Calu3 (cell line): ENCODE data around the gene THADA. TPM values are rescaled to one million over a fixed set of nuclear protein-coding genes. Genes with fewer than 3 reads are reported as not detected.

Experiments
- BruUV-seq: library from RNA; stranded (reverse); fragments of 400-500 nt; replicated peaks from 2 replicates; lab custom pipeline; 2021; lab: Mats Ljungman, UMichigan
- CTCF ChIA-PET: fragments of 300-600 bp; sonication (Branson Sonifier 250); formaldehyde crosslinking; loops from one replicate; lab custom pipeline; 2022; ENCODE audit warnings: antibody characterized with exemption; lab: Charles Lee
- DNase-seq: peaks from one replicate; pipeline ENCODE4 v3.0.0; 2022
- H3K27ac Mint-ChIP-seq: one replicate; pipeline ENCODE4 v1.8.0; 2022; ENCODE audit warnings: mixed read lengths; ENCODE audit not compliant: unreplicated experiment
- H3K27me3 Mint-ChIP-seq: one replicate; pipeline ENCODE4 v1.8.0; 2022; ENCODE audit warnings: mixed read lengths; ENCODE audit not compliant: unreplicated experiment
- H3K36me3 Mint-ChIP-seq: one replicate; pipeline ENCODE4 v1.8.0; 2022; ENCODE audit warnings: mild to moderate bottlenecking, moderate library complexity, mixed read lengths; ENCODE audit not compliant: insufficient read depth, unreplicated experiment
- H3K4me1 Mint-ChIP-seq: one replicate; pipeline ENCODE4 v1.8.0; 2022; ENCODE audit warnings: mild to moderate bottlenecking, low read depth, mixed read lengths; ENCODE audit not compliant: unreplicated experiment
- H3K4me3 Mint-ChIP-seq: one replicate; pipeline ENCODE4 v1.8.0; 2022; ENCODE audit warnings: mild to moderate bottlenecking, low read depth, moderate library complexity, mixed read lengths; ENCODE audit not compliant: unreplicated experiment
- H3K9me3 Mint-ChIP-seq: one replicate; pipeline ENCODE4 v1.8.0; 2022; ENCODE audit warnings: low read depth, mixed read lengths; ENCODE audit not compliant: unreplicated experiment
- CTCF ChIP-seq: fragments of 200-600 bp; IDR thresholded peaks from one replicate; pipeline ENCODE4 v1.8.0; 2022; ENCODE audit warnings: antibody characterized with exemption; ENCODE audit not compliant: unreplicated experiment
- intact Hi-C: fragments of 100-400 bp; cut with micrococcal nuclease; formaldehyde crosslinking; loops from one replicate; pipeline ENCODE4 v1.10.0; 2022; ENCODE audit not compliant: unreplicated experiment
- total RNA-seq: library from RNA; stranded (reverse); gene quantifications from 2 replicates; pipeline ENCODE4 v1.2.3, GENCODE V29; 2022

THADA gene
- total RNA-seq, 1 experiment from 2014 or later, result 35.5 TPM

GRCh38 chr2:43407935-43408334 is 187.9 kb downstream of the THADA start:
- Mint-ChIP-seq H3K27ac (no peak overlapping the region), H3K9me3 (no peaks in the 10 kb centered on the region), H3K27me3 (no peaks in the 10 kb centered on the region), H3K36me3 (no peaks in the 10 kb centered on the region), H3K4me3 (no peak overlapping the region), H3K4me1 (peaks cover 13% of the 10 kb centered on the region)
- CTCF ChIA-PET, result no interaction called here
- intact Hi-C loops, result no loop called here
- no peak for TF ChIP-seq CTCF
- DNase-seq, result no peak
- BruUV-seq, result no TSS peak

GRCh38 chr2:43406651-43407279 is 189.1 kb downstream of the THADA start:
- no peak for TF ChIP-seq CTCF
- DNase-seq, result no peak
- Mint-ChIP-seq H3K4me1 (peaks cover 7% of the 10 kb centered on the region), H3K9me3 (no peaks in the 10 kb centered on the region), H3K36me3 (no peaks in the 10 kb centered on the region), H3K27ac (no peak overlapping the region), H3K4me3 (no peak overlapping the region), H3K27me3 (no peaks in the 10 kb centered on the region)
- BruUV-seq, result no TSS peak
- intact Hi-C loops, result no loop called here
- CTCF ChIA-PET, result interaction anchor here (1.0 kb wide), 1 partner anchor 159 kb away, joined by 4 read pairs; no protein-coding TSS in a partner anchor

- DNase-seq, result no peak
- no peaks in the 10 kb centered on the region for H3K9me3 Mint-ChIP-seq
- no TSS peak for BruUV-seq
- H3K4me1 Mint-ChIP-seq, result peaks cover 7% of the 10 kb centered on the region
- no peak for TF ChIP-seq CTCF
- intact Hi-C loops, result no loop called here
- H3K27me3 Mint-ChIP-seq, result no peaks in the 10 kb centered on the region
- H3K4me3 Mint-ChIP-seq, result no peak overlapping the region
- no peaks in the 10 kb centered on the region for H3K36me3 Mint-ChIP-seq
- no peak overlapping the region for H3K27ac Mint-ChIP-seq
- CTCF ChIA-PET, result no interaction called here
Measured at GRCh38 chr2:43405829-43406228, 190.0 kb downstream of the THADA start.

GRCh38 chr2:43402452-43402937 is 193.3 kb downstream of the THADA start:
- no TSS peak for BruUV-seq
- CTCF ChIA-PET, result no interaction called here
- no peaks in the 10 kb centered on the region for H3K4me1 Mint-ChIP-seq
- no peak for DNase-seq
- H3K4me3 Mint-ChIP-seq, result no peak overlapping the region
- intact Hi-C loops, result no loop called here
- H3K27me3 Mint-ChIP-seq, result no peaks in the 10 kb centered on the region
- no peak overlapping the region for H3K27ac Mint-ChIP-seq
- TF ChIP-seq CTCF, result no peak
- H3K36me3 Mint-ChIP-seq, result no peaks in the 10 kb centered on the region
- H3K9me3 Mint-ChIP-seq, result no peaks in the 10 kb centered on the region
